Fibroblast of skin of abdomen (primary cell): ENCODE data around the gene MBP.

Experiments
- DNase-seq: peaks from one replicate; pipeline ENCODE4 v3.0.0-alpha.2; 2013

MBP gene

GRCh38 chr18:76986406-76986805, 146.2 kb downstream of the MBP start:
- no peak for DNase-seq

- DNase-seq: no peak
Observed at GRCh38 chr18:76985951-76986236, 146.7 kb downstream of the MBP start.

GRCh38 chr18:76985156-76985950, 147.2 kb downstream of the MBP start:
- DNase-seq: no peak

GRCh38 chr18:76984193-76985155, 148.1 kb downstream of the MBP start:
- DNase-seq: no peak

GRCh38 chr18:76983613-76984051, 149.0 kb downstream of the MBP start:
- no peak for DNase-seq

GRCh38 chr18:76982841-76983583, 149.6 kb downstream of the MBP start:
- peak; percentile 58 for DNase-seq

- no peak for DNase-seq
Observed at GRCh38 chr18:76982038-76982437, 150.5 kb downstream of the MBP start.

- DNase-seq: no peak
Observed at GRCh38 chr18:76981396-76981968, 151.1 kb downstream of the MBP start.

- no peak for DNase-seq
Observed at GRCh38 chr18:76980663-76981395, 151.8 kb downstream of the MBP start.

GRCh38 chr18:76979906-76980305, 152.7 kb downstream of the MBP start:
- no peak for DNase-seq

- DNase-seq: no peak
Observed at GRCh38 chr18:76979111-76979751, 153.4 kb downstream of the MBP start.

- no peak for DNase-seq
Observed at GRCh38 chr18:76978616-76979015, 154.0 kb downstream of the MBP start.

GRCh38 chr18:76977684-76978232, 154.8 kb downstream of the MBP start:
- no peak for DNase-seq

- DNase-seq: no peak
Observed at GRCh38 chr18:76977108-76977621, 155.4 kb downstream of the MBP start.

GRCh38 chr18:76975577-76976110, 156.9 kb downstream of the MBP start:
- DNase-seq: no peak

- no peak for DNase-seq
Observed at GRCh38 chr18:76974386-76974785, 158.2 kb downstream of the MBP start.

- DNase-seq: no peak
Observed at GRCh38 chr18:76973520-76974266, 158.9 kb downstream of the MBP start.

GRCh38 chr18:76972846-76973519, 159.6 kb downstream of the MBP start:
- DNase-seq: no peak

GRCh38 chr18:76972241-76972640, 160.3 kb downstream of the MBP start:
- no peak for DNase-seq
